G401.6 (cell line): ENCODE results near the gene MEMO1.
A peak's percentile ranks its signal among the peaks of the same experiment; 100 is the strongest.
"Not testable (repeated sequence)": the region's sequence is repeated elsewhere in the genome, so short reads cannot be mapped to it uniquely, and the experiment has no call there.

Source experiments
- FAIRE-seq: peaks from 2 replicates; lab custom pipeline; 2012; peaks lifted over from hg19 to GRCh38; lab: Jason Lieb, UNC

Gene MEMO1

DNA sequence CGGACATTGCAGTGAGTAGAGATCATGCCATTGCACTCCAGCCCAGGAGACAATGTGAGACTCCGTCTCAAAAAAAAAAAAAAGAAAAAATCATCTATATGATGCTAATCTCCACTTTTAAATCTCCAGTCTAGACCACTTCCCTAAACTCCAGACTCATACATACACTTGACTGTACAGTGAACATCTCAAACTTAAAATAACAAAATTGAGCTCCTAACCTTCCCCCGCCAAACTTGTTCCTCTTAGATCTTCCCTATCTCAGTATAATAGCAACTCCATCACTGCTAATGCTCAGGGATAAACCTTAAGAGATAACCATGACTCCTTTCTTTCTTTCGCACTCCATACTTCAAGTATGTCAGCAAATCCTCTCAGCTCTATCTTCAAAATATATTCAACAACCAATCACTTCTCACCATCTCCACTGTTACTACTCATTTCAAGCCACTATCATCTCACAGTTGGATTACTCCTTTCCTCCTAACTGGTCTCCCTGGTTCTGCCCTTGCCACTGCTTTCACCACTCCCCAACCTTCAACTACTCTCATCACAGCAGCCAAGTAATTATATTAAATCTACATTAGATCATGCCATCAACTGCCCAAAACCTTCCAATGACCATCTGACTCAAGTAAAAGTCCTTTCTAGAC lies 12.0 kb downstream of the MEMO1 start:
- FAIRE-seq, result no peak

DNA sequence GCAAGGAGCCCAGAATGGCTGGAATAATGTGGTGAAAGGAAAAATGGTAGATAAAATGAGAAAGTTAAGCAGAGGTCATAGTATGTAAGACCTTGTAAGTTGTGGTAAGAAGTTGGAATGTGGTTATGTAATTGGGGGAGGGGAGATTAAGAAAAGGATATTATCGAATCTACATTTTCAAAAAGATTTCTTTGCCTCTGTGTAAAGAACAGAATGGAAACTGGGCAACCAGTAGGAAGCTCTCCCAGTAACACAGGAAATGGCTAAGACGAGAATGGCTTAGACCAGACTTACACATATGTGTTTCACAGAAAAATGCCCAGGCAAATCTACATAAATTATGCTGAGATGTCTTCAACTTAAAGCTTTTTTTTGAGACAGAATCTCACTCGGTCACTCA lies 13.2 kb downstream of the MEMO1 start:
- FAIRE-seq, result no peak

DNA sequence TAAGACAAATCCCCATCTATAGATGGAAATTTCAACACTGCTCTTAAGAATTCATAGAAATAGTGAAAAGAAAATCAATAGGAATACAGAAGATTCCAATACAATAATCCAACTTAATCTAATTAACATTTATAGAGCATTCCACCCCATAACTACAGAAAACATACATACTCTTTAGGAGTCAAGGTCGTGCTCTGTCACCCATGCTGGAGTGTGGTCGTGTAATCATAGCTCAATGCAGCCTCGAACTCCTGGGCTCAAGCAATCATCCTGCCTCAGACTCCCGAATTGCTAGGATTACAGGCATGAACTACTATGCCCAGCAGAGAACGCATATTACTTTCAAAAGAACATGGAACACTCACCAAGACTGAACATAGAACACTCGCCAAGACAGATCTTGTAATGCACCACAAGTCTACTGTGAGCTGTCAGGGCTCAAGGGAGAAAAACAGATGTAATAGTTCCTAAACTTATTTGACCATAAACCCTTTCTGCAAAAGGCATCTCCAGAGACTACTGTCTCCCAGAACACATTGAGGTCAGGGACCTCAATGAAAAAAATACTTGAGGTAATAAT lies 14.1 kb downstream of the MEMO1 start:
- no peak for FAIRE-seq

DNA sequence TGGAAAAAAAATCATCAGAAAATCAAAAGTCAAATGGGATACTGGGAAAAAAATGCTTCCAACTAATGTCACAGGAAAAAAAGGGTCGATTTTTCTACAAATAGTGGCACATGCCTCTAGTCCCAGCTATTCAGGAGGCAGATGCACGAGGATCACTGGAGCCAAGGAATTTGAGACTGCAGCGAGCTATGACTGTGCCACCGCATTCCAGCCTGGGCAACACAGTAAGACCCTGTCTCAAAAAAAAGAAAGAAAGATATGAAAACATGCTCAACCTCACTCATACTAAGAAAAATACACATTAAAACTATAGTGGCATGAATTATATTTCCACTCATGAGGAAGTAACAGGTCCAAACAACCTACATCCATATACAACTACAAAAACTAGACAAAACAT lies 17.9 kb downstream of the MEMO1 start:
- no peak for FAIRE-seq

DNA sequence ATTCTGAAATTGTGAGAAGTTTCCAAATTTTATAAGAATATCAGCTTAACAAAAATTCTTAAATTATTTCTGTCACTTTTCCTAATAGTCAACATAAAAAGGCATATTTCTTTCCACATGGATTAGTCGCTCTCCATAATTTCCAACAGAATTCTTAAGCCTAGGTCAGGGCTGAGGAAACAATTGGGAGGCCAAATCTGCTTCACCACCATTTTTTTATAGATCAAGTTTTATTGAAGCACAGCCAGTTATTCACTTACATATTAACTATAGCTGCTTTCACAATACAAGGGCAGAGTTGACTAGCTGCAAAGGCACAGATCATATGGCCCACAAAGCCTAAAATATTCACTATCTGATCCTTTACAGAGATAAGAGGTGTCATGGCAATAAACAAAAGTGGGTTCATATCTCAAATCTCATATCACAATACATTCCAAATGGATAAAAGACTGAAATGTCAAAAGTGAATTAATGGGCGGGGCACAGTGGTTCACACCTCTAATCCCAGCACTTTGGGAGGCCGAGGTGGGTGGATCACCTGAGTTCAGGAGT lies 18.7 kb downstream of the MEMO1 start:
- no peak for FAIRE-seq

DNA sequence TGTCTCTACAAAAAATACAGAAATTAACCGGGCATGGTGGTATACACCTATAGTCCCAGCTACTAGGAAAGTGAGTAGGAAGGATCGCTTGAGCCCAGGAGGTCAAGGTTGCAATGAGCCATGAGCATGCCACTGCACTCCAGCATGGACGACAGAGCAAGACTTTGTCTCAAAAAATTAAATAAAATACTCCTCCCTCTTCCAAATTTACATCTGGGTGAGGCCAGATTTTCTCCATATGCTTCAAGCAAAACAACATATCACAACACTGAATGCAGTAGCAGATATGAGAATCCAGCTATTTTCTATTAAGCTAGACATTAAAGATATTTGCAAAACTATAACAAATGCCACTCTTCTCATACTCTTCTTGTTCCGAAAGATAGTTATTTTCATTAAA lies 20.9 kb downstream of the MEMO1 start:
- FAIRE-seq, result no peak

GRCh38 chr2:31987454-31988220 lies 23.2 kb downstream of the MEMO1 start:
- FAIRE-seq, result peak; percentile 30

DNA sequence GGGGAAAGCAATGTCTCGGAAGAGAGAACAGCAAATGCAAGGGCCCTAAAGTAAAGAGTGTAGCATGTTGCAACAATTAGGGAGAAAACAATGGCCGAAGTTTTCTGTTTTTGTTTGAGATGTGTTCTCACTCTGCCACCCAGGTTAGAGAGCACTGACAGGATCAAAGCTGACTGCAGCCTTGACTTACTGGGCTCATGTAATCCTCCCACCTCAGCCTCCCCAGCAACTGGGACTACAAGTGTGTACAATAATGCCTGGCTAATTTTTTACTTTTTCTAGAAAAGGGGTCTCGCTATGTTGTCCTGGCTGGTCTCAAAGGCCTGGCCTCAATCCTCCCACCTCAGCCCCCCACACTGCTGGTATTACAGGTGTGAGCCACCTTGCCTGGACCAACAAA lies 23.9 kb downstream of the MEMO1 start:
- no peak for FAIRE-seq

- no peak for FAIRE-seq
These were observed 26.9 kb downstream of the MEMO1 start for GRCh38 chr2:31983762-31984467.

DNA sequence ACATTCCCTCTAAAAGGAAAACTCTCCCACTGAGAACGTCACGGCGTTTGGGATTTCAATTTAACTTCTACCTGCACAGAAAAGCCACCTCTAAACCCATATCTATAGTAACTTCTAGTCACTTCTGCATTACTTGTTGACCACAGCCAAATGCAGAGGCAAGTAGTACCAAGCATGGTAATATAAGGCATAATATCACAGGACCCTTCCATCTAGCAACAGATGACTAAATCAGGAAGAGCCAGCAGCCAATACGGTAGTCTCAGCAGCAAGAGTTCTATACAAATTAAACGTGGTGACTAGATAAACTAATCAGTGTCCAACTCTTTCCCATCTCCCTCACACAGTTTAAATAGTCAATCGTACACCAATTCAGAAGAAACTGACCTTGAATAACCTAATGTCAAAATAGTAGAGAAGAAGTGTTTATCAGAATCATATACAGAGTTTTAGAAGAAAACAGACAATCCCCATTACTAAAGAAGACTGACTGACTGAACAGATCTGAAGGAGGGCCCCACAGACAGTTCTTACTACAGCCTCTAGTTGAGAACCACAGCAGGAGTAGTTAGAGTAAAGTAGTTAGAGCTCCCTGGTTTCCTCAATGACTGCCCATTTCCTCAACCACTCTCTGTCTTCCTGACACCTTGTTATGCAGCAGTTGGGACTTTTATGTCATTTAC lies 30.0 kb downstream of the MEMO1 start:
- peak; percentile 47 for FAIRE-seq

DNA sequence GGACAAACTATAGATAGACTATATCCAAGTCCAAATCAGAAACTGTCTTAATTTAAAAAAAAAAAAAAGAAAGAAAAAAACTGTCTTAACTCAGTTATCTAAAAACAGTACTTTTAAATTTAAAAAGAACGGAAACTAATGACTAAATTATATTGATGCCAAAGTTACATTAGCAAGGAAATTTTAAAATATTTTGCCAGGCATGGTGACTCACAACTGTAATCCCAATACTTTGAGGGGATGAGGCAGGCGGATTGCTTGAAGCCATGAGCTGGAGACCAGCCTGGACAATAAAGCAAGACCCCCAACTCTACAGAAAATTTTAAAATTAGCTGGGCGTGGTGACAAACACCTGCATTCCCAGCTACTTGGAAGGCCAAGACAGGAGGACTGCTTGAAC lies 30.9 kb downstream of the MEMO1 start:
- peak; percentile 6 for FAIRE-seq

GRCh38 chr2:31979018-31979417 lies 31.8 kb downstream of the MEMO1 start:
- no peak for FAIRE-seq

GRCh38 chr2:31978436-31978835 lies 32.4 kb downstream of the MEMO1 start:
- no peak for FAIRE-seq

GRCh38 chr2:31973665-31974064 lies 37.1 kb downstream of the MEMO1 start:
- no peak for FAIRE-seq

GRCh38 chr2:31972059-31972458 lies 38.7 kb downstream of the MEMO1 start:
- no peak for FAIRE-seq

DNA sequence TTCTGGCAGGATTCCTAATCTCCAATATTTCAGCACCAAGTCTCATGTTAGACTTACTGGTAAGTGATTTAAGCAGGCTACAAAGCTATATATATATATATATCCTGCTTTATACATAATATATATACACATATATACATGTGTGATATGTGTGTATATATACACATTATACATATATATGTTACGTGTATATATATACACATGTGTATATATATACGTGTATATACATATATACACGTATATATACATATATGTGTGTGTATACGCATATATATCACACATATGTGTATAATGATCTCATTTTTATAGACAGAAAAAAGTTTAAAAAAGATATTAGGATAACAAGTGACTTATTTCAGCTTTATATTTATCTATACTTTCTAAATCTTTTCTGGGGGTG lies 41.6 kb downstream of the MEMO1 start:
- peak; percentile 27 for FAIRE-seq

- FAIRE-seq, result no peak
These were observed 43.0 kb downstream of the MEMO1 start for GRCh38 chr2:31967790-31968189.

GRCh38 chr2:31966402-31966801 lies 44.4 kb downstream of the MEMO1 start:
- FAIRE-seq, result not testable (repeated sequence)

GRCh38 chr2:31965094-31965493 lies 45.7 kb downstream of the MEMO1 start:
- no peak for FAIRE-seq

- FAIRE-seq, result no peak
These were observed 47.9 kb downstream of the MEMO1 start for GRCh38 chr2:31962757-31963361.

- no peak for FAIRE-seq
These were observed 52.6 kb downstream of the MEMO1 start for GRCh38 chr2:31958140-31958717.
